Mesothelial cell of epicardium (in vitro differentiated cells): ENCODE measurements around the gene SSPN. TPM values are rescaled to one million over a fixed set of nuclear protein-coding genes. Genes with fewer than 3 reads are reported as not detected.

Experiments
- DNase-seq, 2 experiments: peaks; one replicate each; pipeline ENCODE4 v3.0.0; 2021; ENCODE audit warnings: low spot score in 2 of 2; ENCODE audit not compliant: unreplicated experiment in 2 of 2
- H3K27ac Mint-ChIP-seq: 2 replicates; pipeline ENCODE4 v1.8.0; 2021; ENCODE audit warnings: mixed read lengths
- H3K27me3 Mint-ChIP-seq: 2 replicates; pipeline ENCODE4 v1.8.0; 2021; ENCODE audit warnings: low read depth, mixed read lengths
- H3K36me3 Mint-ChIP-seq: 2 replicates; pipeline ENCODE4 v1.8.0; 2021; ENCODE audit warnings: mixed read lengths
- H3K4me1 Mint-ChIP-seq: 2 replicates; pipeline ENCODE4 v1.8.0; 2021; ENCODE audit warnings: mixed read lengths
- H3K4me3 Mint-ChIP-seq: 2 replicates; pipeline ENCODE4 v1.8.0; 2021; ENCODE audit warnings: mild to moderate bottlenecking, moderate library complexity, mixed read lengths
- H3K9me3 Mint-ChIP-seq: 2 replicates; pipeline ENCODE4 v1.8.0; 2021; ENCODE audit warnings: mixed read lengths
- CTCF ChIP-seq: fragments of 200-600 bp; sonication (generic); IDR thresholded peaks from one replicate; pipeline ENCODE4 v1.5.0; 2021; ENCODE audit warnings: antibody characterized with exemption; ENCODE audit not compliant: unreplicated experiment
- total RNA-seq: library from RNA; stranded (reverse); gene quantifications from 3 replicates; pipeline ENCODE4 v1.2.1, GENCODE V29; 2021

SSPN gene
- total RNA-seq, 1 donor from 2014 or later: 19.4 TPM

GRCh38 chr12:26205298-26205697, 9.9 kb downstream of the SSPN start:
- Mint-ChIP-seq H3K4me1 (peaks cover 3% of the 10 kb centered on the region), H3K9me3 (no peaks in the 10 kb centered on the region), H3K27ac (no peak overlapping the region), H3K36me3 (no peaks in the 10 kb centered on the region), H3K4me3 (no peak overlapping the region), H3K27me3 (peaks cover 5% of the 10 kb centered on the region)
- TF ChIP-seq CTCF: no peak
- DNase-seq: no peak

- Mint-ChIP-seq H3K27ac (no peak overlapping the region), H3K9me3 (no peaks in the 10 kb centered on the region), H3K27me3 (peaks cover 5% of the 10 kb centered on the region), H3K36me3 (no peaks in the 10 kb centered on the region), H3K4me1 (peaks cover 3% of the 10 kb centered on the region), H3K4me3 (no peak overlapping the region)
- DNase-seq: no peak
- no peak for TF ChIP-seq CTCF
Observed at GRCh38 chr12:26205941-26206340, 10.6 kb downstream of the SSPN start.

- Mint-ChIP-seq H3K9me3 (peaks cover 5% of the 10 kb centered on the region), H3K4me1 (peaks cover 9% of the 10 kb centered on the region), H3K4me3 (no peak overlapping the region), H3K27ac (no peak overlapping the region), H3K27me3 (peaks cover 4% of the 10 kb centered on the region), H3K36me3 (peaks cover 4% of the 10 kb centered on the region)
- no peak for TF ChIP-seq CTCF
- DNase-seq: no peak
Observed at GRCh38 chr12:26211331-26211730, 16.0 kb downstream of the SSPN start.

GRCh38 chr12:26212396-26212795, 17.0 kb downstream of the SSPN start:
- no peak for TF ChIP-seq CTCF
- peaks cover 9% of the 10 kb centered on the region for H3K4me1 Mint-ChIP-seq
- H3K27me3 Mint-ChIP-seq: peaks cover 4% of the 10 kb centered on the region
- peaks cover 5% of the 10 kb centered on the region for H3K9me3 Mint-ChIP-seq
- no peak overlapping the region for H3K4me3 Mint-ChIP-seq
- no peak for DNase-seq
- H3K27ac Mint-ChIP-seq: no peak overlapping the region
- peaks cover 4% of the 10 kb centered on the region for H3K36me3 Mint-ChIP-seq

- H3K4me3 Mint-ChIP-seq: no peak overlapping the region
- H3K36me3 Mint-ChIP-seq: peaks cover 4% of the 10 kb centered on the region
- no peak for TF ChIP-seq CTCF
- H3K9me3 Mint-ChIP-seq: peaks cover 5% of the 10 kb centered on the region
- H3K4me1 Mint-ChIP-seq: peaks cover 9% of the 10 kb centered on the region
- no peak overlapping the region for H3K27ac Mint-ChIP-seq
- H3K27me3 Mint-ChIP-seq: peaks cover 4% of the 10 kb centered on the region
- DNase-seq: no peak
Observed at GRCh38 chr12:26212988-26213387, 17.6 kb downstream of the SSPN start.

GRCh38 chr12:26214121-26214520, 18.7 kb downstream of the SSPN start:
- no peak for DNase-seq
- Mint-ChIP-seq H3K4me3 (no peak overlapping the region), H3K4me1 (peaks cover 9% of the 10 kb centered on the region), H3K36me3 (peaks cover 4% of the 10 kb centered on the region), H3K27ac (no peak overlapping the region), H3K27me3 (peaks cover 4% of the 10 kb centered on the region), H3K9me3 (peaks cover 5% of the 10 kb centered on the region)
- no peak for TF ChIP-seq CTCF
